Measurements from ENCODE around the gene MVD. TPM values are rescaled to one million over a fixed set of nuclear protein-coding genes. Genes with fewer than 3 reads are reported as not detected.

Gene MVD
- polyA plus RNA-seq, 3 donors, result 9.0 to 17.9 (median 12.2) TPM

- H3K79me2 ChIP-seq (ENCODE audit: insufficient read depth, low read length), result no peaks in the 10 kb centered on the region
- H3K36me3 ChIP-seq (replicated peaks in 1 of 2; ENCODE audit: control insufficient read depth in 1 of 2, insufficient read depth in 2 of 2, low read length in 2 of 2), result peaks cover 15 to 22% of the 10 kb centered on the region in 2 donors
- no peak overlapping the region for H2AFZ ChIP-seq (ENCODE audit: insufficient read depth, low read depth, low read length, poor library complexity, severe bottlenecking)
- Mint-ChIP-seq H3K4me1 (no peaks in the 10 kb centered on the region), H3K9me3 (peaks cover 0 to 2% (median 0%) of the 10 kb centered on the region in 7 donors), H3K27ac (no peak overlapping the region), H3K27me3 (ENCODE audit: low read depth in 3 of 3) (peaks cover 0 to 5% (median 2%) of the 10 kb centered on the region in 3 donors), H3K36me3 (peaks cover 15 to 40% of the 10 kb centered on the region in 2 donors), H3K4me3 (no peak overlapping the region)
- no peak overlapping the region for H3K4me2 ChIP-seq (replicated peaks; ENCODE audit: extremely low read depth, low read length, poor library complexity, severe bottlenecking)
- no peaks in the 10 kb centered on the region for H3K27me3 ChIP-seq (ENCODE audit: control insufficient read depth in 2 of 2, insufficient read depth in 2 of 2, low read length in 2 of 2)
- DNase-seq, result no peak
- H3K27ac ChIP-seq (ENCODE audit: low read depth in 1 of 2, low read length in 2 of 2), result no peak overlapping the region
- 71% methylated on average over 10 of the region's 11 CpGs for WGBS (ENCODE audit: insufficient coverage)
- H3K4me1 ChIP-seq (ENCODE audit: control insufficient read depth in 1 of 2, insufficient read depth in 2 of 2, low read length in 2 of 2), result no peaks in the 10 kb centered on the region
- no peak overlapping the region for H3K4me3 ChIP-seq (replicated peaks in 1 of 3; ENCODE audit: low read depth in 2 of 3, low read length in 3 of 3)
- H3K9me3 ChIP-seq (replicated peaks in 1 of 2; ENCODE audit: control insufficient read depth in 1 of 2, insufficient read depth in 1 of 2, low read length in 2 of 2), result no peaks in the 10 kb centered on the region
- no peak overlapping the region for H3K9ac ChIP-seq (ENCODE audit: insufficient read depth, low read length, poor library complexity, severe bottlenecking)
- peaks cover 7% of the 10 kb centered on the region for H4K20me1 ChIP-seq (ENCODE audit: insufficient read depth, low read length)
- TF ChIP-seq CTCF (IDR thresholded peaks at IDR 0.05), result no peak
- intact Hi-C loops (cut with micrococcal nuclease), result no loop called here
Observed at GRCh38 chr16:88672776-88673175, 9.9 kb upstream of the MVD start.

GRCh38 chr16:88671806-88672205, 8.9 kb upstream of the MVD start:
- H2AFZ ChIP-seq (ENCODE audit: insufficient read depth, low read depth, low read length, poor library complexity, severe bottlenecking), result no peak overlapping the region
- no peaks in the 10 kb centered on the region for H3K79me2 ChIP-seq (ENCODE audit: insufficient read depth, low read length)

More at GRCh38 chr16:88671806-88672205, 8.9 kb upstream of the MVD start:
- Mint-ChIP-seq H3K4me1 (no peaks in the 10 kb centered on the region), H3K27me3 (ENCODE audit: low read depth in 3 of 3) (peaks cover 0 to 5% (median 2%) of the 10 kb centered on the region in 3 donors), H3K9me3 (peaks cover 0 to 2% (median 0%) of the 10 kb centered on the region in 7 donors), H3K27ac (no peak overlapping the region), H3K36me3 (peaks cover 7 to 32% of the 10 kb centered on the region in 2 donors), H3K4me3 (no peak overlapping the region)
- Histone ChIP-seq H3K4me3 (replicated peaks in 1 of 3; ENCODE audit: low read depth in 2 of 3, low read length in 3 of 3) (no peak overlapping the region), H3K4me1 (ENCODE audit: control insufficient read depth in 1 of 2, insufficient read depth in 2 of 2, low read length in 2 of 2) (no peaks in the 10 kb centered on the region), H3K27me3 (ENCODE audit: control insufficient read depth in 2 of 2, insufficient read depth in 2 of 2, low read length in 2 of 2) (no peaks in the 10 kb centered on the region), H3K9ac (ENCODE audit: insufficient read depth, low read length, poor library complexity, severe bottlenecking) (no peak overlapping the region), H3K36me3 (replicated peaks in 1 of 2; ENCODE audit: control insufficient read depth in 1 of 2, insufficient read depth in 2 of 2, low read length in 2 of 2) (peaks cover 5 to 12% of the 10 kb centered on the region in 2 donors), H3K9me3 (replicated peaks in 1 of 2; ENCODE audit: control insufficient read depth in 1 of 2, insufficient read depth in 1 of 2, low read length in 2 of 2) (no peaks in the 10 kb centered on the region), H3K4me2 (replicated peaks; ENCODE audit: extremely low read depth, low read length, poor library complexity, severe bottlenecking) (no peak overlapping the region), H4K20me1 (ENCODE audit: insufficient read depth, low read length) (peaks cover 7% of the 10 kb centered on the region), H3K27ac (ENCODE audit: low read depth in 1 of 2, low read length in 2 of 2) (no peak overlapping the region)
- no peak for TF ChIP-seq CTCF (IDR thresholded peaks at IDR 0.05)
- 93% methylated on average over 21 of the region's 23 CpGs for WGBS (ENCODE audit: insufficient coverage)
- DNase-seq, result no peak
- intact Hi-C loops (cut with micrococcal nuclease), result no loop called here

Measured in CD14-positive monocyte (primary cell).